Measurements from ENCODE around the gene CD3E.
"Not testable (repeated sequence)": the region's sequence is repeated elsewhere in the genome, so short reads cannot be mapped to it uniquely, and the experiment has no call there.

CD3E gene

DNA sequence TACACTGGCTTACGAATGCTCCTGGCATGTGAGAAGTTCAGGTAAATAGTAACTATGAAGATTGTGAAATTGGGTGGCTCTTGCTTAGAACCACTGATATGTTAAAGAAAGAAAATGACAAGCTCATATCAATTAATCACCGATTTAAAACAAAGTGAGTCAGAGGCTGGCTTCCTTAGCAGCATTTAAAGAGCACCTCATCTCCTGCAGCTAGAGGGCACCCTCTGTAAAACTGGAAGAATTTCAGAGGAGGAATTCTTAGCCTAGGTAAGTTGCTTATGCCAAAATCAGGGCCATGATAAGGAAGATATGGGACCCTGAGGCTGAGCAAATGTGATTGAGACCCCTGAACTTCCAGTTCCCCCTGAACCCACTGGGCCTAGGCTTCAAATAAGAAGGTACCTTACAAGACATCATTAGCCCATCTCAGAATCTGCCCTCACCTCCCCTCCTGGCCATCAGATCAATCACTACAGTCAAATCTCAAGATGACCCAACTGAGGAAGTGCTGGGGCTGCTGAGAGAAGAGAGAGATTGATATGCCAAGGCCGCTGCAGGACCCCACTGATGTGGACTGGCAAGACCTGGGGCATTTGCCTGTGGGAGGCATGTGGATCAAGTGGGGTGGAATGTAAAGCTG is 8.6 kb upstream of the CD3E start:
- peak; percentile 47 for DNase-seq (ENCODE audit: low read depth)
- no peak overlapping the region for H3K4me3 ChIP-seq (ENCODE audit: control insufficient read depth, low read depth, low read length)
- TF ChIP-seq CTCF (conservative IDR thresholded peaks at IDR 0.05; ENCODE audit: control insufficient read depth, insufficient read depth, low read depth, low read length) = peak; percentile 59

- no peak overlapping the region for H3K4me3 ChIP-seq (ENCODE audit: control insufficient read depth, low read depth, low read length)
- no peak for TF ChIP-seq CTCF (conservative IDR thresholded peaks at IDR 0.05; ENCODE audit: control insufficient read depth, insufficient read depth, low read depth, low read length)
- DNase-seq (ENCODE audit: low read depth) = no peak
These were observed 2.8 kb upstream of the CD3E start for GRCh38 chr11:118301600-118302195.

DNA sequence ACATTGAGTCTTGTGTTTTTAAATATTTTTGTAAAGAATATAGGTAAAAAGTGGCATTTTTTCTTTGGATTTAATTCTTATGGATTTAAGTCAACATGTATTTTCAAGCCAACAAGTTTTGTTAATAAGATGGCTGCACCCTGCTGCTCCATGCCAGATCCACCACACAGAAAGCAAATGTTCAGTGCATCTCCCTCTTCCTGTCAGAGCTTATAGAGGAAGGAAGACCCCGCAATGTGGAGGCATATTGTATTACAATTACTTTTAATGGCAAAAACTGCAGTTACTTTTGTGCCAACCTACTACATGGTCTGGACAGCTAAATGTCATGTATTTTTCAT is 333 bp upstream of the CD3E start:
- H3K4me3 ChIP-seq (ENCODE audit: control insufficient read depth, low read depth, low read length) = no peak overlapping the region
- no peak for TF ChIP-seq CTCF (conservative IDR thresholded peaks at IDR 0.05; ENCODE audit: control insufficient read depth, insufficient read depth, low read depth, low read length)
- DNase-seq (ENCODE audit: low read depth) = no peak

- no peak overlapping the region for H3K4me3 ChIP-seq (ENCODE audit: control insufficient read depth, low read depth, low read length)
- DNase-seq (ENCODE audit: low read depth) = no peak
- TF ChIP-seq CTCF (conservative IDR thresholded peaks at IDR 0.05; ENCODE audit: control insufficient read depth, insufficient read depth, low read depth, low read length) = no peak
These were observed 1.2 kb downstream of the CD3E start for GRCh38 chr11:118305726-118306125.

DNA sequence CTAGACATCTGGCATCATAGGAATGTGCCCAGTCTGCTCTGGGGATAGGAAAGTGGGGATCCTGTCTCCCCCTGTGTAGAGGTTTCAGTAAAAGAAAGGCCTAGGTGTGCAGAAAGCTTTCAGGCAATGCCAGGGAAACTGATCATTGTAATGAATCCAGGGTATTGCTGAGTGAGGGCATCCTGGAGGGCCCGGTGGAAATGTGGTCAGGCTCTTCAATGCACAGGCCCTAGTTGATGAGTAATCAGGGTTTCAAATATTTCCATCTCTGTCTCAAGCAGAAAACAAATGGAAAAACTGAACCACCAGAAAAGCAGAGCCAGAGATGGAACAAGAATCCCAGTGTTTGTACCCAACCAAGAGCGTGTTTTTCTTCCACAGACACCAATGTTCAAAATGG is 2.0 kb downstream of the CD3E start:
- no peak for TF ChIP-seq CTCF (conservative IDR thresholded peaks at IDR 0.05; ENCODE audit: control insufficient read depth, insufficient read depth, low read depth, low read length)
- DNase-seq (ENCODE audit: low read depth) = no peak
- no peak overlapping the region for H3K4me3 ChIP-seq (ENCODE audit: control insufficient read depth, low read depth, low read length)

DNA sequence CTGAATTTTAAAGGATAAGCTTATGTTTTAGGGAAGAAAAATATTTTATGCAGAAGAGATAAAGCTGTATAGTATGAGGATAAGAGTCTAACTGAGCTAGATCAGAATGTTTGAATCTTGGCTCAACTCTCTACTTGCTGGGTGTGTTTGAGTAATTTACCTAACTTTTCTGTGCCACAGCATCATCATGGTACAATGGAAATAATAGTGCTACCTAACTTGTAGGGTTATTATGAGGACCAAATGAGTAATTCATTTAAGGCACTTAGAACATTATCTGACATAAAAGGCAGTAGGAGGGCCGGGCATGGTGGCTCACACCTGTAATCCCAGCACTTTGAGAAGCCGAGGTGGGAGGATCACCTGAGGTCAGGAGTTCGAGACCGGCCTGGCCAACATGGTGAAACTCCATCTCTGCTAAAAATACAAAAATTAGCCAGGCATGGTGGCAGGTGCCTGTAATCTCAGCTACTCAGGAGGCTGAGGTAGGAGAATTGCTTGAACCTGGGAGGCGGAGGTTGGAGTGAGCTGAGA is 4.5 kb downstream of the CD3E start:
- not testable (repeated sequence) for DNase-seq (ENCODE audit: low read depth); H3K4me3 ChIP-seq (ENCODE audit: control insufficient read depth, low read depth, low read length)

- DNase-seq (ENCODE audit: low read depth) = no peak
- H3K4me3 ChIP-seq (ENCODE audit: control insufficient read depth, low read depth, low read length) = no peak overlapping the region
- no peak for TF ChIP-seq CTCF (conservative IDR thresholded peaks at IDR 0.05; ENCODE audit: control insufficient read depth, insufficient read depth, low read depth, low read length)
These were observed 5.7 kb downstream of the CD3E start for GRCh38 chr11:118310271-118310670.

Measured in fibroblast of mammary gland (primary cell).